Astrocyte (in vitro differentiated cells and primary cell): ENCODE results near the gene ATP11C.

Experiments
- EZH2 ChIP-seq: IDR thresholded peaks from 2 replicates; pipeline ENCODE4 v1.6.1; 2012; ENCODE audit warnings: mild to moderate bottlenecking, low read length, inconsistent platforms; ENCODE audit not compliant: insufficient read depth
- TF ChIP-seq, protein P1 (sequence below): IDR thresholded peaks from 2 replicates; pipeline ENCODE4 v1.5.1; 2011; ENCODE audit warnings: low read depth, mild to moderate bottlenecking, inconsistent platforms, low read length, moderate library complexity; ENCODE audit not compliant: insufficient read depth

- TF ChIP-seq, protein P1, sequence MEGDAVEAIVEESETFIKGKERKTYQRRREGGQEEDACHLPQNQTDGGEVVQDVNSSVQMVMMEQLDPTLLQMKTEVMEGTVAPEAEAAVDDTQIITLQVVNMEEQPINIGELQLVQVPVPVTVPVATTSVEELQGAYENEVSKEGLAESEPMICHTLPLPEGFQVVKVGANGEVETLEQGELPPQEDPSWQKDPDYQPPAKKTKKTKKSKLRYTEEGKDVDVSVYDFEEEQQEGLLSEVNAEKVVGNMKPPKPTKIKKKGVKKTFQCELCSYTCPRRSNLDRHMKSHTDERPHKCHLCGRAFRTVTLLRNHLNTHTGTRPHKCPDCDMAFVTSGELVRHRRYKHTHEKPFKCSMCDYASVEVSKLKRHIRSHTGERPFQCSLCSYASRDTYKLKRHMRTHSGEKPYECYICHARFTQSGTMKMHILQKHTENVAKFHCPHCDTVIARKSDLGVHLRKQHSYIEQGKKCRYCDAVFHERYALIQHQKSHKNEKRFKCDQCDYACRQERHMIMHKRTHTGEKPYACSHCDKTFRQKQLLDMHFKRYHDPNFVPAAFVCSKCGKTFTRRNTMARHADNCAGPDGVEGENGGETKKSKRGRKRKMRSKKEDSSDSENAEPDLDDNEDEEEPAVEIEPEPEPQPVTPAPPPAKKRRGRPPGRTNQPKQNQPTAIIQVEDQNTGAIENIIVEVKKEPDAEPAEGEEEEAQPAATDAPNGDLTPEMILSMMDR, result no peak
- TF ChIP-seq EZH2, result no peak
Observed at GRCh38 chrX:139862208-139862607, 70.6 kb downstream of the ATP11C start.
